Posterior cingulate gyrus (tissue), 11 donors: Measurements from ENCODE around the gene PRDM16.

Source experiments
- DNase-seq, 10 donors: peaks; one replicate each; pipeline versions ENCODE4 v3.0.0 to v3.0.0-alpha.2; 2020 to 2021; ENCODE audit warnings: mixed read lengths in 3 of 10
- intact Hi-C: fragments of 100-400 bp; cut with DNase I; formaldehyde crosslinking; loops from one replicate; pipeline ENCODE4 v1.15.1; 2023

PRDM16 gene

DNA sequence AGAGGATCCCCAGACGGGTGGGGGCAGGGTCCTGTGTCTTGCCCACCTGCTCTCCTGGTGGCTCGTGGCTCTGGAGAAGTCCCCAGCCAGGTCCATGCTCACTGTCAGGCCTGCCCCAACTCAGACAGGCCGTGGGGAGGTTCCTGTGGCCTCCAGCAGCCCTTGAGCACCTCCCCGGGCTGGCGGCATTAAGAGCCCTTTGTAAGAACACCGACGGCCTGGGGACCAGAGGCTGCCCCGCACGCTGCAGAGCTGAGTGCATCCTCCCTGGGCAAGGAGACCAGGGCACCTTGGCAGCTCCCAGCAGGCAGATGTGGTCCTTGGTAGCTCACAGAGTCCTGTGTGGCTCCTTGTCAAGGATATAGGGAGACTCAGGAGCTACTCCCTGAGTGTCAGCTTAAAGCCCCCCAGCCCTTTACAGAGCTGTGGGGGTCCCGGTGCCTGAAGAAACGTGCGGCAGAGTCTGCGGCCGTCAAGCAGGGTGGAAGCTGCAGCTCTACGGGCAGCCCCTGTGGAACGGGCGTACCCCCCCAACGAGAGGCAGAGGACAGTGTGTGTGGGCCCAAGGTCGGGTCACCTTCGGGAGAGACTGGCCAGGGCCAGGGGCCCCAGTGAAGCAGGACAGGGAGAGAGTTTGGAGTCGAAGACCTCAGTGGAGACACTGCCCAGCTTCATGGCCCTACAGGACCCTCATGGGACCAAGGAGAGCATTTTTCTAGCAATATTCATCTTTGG lies 118.6 kb downstream of the PRDM16 start:
- intact Hi-C loops, result no loop called here
- no peak for DNase-seq

DNA sequence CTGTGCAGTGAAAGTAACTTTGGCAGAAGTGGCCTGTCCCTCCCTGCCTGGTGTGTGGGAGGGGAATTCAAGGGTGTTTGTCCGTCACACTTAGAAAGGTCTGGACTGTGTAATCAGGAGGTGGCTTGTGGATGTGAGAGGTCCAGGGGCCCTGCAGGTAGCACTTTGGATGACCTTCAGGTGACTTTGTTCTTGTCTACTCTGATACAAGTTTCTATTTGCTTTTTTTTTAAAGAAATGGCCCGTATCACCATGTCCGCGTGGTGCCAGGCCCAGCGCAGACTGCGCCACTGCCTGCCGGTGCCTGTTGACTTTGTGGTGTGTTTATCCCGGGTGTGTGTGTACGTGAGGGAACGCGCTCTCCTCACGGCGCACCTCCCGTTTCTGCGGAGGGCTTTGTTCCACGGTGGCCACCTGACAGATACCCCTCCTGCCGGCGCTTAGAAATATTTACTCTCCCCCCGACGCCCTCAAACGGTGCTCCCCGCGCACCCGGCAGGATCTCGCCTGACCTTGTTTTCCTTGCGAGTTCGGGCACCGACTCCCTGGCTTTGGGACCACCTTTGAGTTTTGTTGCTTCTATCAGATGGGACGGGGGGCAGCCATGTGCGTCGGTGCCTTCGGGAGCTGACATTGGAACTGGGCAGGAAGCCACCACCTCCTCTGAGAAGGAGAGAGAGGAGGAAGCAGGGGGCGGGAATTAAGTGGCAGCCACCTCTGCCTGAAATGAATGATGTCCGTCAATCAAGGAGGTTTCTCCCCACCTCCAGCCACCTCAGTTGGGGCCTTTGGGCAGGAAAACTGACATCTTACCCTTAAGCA lies 119.4 kb downstream of the PRDM16 start:
- no peak for DNase-seq
- intact Hi-C loops, result no loop called here

DNA sequence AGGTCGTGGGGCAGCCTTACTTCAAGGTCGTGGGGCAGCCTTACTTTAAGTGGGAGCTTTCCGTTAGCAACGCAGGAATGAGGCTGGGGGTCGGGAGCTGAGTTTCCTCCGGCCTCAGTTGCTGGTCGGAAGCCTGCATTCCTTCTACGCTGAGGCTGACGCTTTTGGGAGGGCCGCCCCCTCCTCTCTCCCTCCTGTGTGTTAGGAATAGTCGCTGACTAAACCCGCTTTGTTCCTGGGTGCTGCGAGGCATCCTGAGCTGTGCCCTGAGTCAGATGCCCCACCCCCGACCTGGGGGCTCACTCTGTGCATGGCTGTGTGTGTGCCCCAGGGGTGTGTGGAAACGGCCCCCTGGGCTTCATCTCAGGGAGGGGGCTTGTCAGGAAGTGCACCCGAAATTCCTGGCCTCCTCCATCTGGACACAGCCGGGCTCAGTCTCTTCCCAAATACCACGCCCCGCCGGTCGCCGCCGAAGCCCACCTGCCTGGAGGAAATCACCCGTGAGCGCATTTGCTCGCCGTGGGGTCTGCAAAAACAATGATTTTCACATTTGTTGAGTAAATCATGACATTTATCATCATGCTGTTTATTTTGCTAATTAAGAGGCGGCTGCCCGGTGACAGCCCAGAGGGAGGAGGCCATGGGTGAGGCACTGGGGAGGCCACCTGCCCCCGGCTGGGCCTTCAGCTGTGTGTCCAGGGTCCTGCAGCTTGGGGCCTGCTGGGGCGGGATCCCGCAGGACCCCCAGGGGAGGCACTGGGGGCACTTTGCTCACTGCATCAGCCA lies 121.4 kb downstream of the PRDM16 start:
- intact Hi-C loops, result no loop called here
- no peak for DNase-seq

DNA sequence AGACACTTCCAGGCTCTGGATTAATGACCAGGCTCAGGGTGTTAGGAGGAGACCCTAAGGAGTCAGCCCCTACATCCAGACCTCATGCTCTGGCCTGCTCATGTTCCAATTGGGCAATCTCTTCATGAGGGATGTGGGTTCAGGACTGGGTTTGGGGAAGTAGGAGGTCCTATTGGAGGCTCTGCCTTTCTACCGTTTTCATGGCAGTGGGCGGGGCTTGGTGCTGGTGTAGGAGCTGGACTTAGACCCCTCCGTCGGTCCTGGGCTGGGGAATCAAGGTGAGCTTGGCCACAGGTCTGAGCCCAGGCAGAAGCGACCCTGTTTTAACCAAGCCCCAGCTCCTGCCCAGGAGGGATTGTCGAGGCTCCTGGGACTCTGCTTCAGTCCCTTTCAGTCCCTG lies 123.4 kb downstream of the PRDM16 start:
- intact Hi-C loops, result no loop called here
- DNase-seq, result no peak

DNA sequence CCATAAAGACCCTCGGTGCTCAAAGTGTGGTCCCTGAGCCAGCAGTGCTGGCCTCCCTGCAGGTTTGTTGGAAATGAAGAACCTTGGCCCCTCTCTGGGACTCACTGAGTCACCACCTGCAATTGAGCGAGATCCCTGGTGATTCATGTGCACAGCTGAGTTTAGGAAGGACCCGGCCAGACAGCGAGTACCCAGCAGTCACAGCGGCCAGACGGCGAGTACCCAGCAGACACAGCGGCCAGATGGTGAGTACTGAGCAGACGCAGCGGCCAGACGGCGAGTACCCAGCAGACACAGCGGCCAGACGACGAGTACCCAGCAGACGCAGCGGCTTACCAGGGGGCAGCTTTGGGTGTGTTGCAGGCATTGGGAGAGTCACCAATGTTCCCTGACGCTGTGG lies 123.8 kb downstream of the PRDM16 start:
- DNase-seq, result no peak
- intact Hi-C loops, result no loop called here

DNA sequence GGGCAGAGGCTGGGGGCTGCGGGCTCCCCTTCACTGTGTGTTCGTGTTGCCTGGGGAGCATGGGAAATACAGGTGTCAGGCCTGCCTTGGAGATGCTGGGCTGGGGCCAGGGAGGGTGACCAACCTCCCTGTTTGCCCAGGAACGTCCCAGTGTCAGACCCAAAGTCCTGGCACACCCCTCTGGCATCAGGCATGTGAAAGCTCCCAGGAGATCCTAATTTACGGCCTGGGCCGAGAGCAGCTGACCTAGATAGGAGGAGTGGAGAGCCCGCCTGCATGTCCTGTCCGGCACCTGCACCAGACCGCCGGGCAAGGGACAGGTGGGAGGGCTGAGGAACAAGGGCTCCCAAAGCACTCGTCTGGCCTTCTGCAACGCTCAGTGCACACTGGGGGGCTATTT lies 124.8 kb downstream of the PRDM16 start:
- DNase-seq, result no peak
- intact Hi-C loops, result no loop called here

DNA sequence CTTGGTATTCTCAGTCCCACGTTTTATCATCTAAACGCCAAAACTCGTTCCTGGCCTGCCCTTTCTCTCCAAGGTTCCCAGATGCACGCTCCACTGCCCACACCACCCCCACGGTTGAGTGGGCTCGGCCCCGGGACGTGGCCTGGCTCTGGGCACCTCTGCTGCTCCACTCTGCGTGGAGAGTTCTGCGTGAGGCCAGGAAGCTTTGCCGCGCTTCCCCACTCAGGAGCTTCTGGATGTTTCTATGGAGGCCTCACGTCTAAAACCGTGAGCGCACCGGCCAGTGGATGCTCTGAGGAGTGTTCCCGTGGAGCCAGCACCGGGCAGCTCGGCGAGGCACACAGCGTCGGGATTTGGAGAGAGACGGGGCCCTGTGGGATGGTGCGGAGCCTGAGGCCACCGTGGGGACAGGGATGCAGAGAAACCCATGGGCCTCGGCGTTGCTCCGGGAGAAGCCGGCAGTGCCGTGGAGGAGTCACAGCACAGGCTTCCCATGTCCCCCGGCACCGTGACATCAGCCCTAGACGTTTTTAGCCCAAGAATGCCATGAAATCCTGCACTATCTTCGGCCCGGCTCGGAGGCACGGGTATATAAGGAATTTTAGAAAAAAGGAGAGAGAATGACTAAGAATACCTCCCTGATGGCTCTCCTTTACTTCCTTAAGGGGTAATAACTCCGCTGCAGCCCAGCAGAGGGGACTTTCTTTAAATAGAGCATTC lies 125.9 kb downstream of the PRDM16 start:
- intact Hi-C loops, result no loop called here
- DNase-seq, result no peak

DNA sequence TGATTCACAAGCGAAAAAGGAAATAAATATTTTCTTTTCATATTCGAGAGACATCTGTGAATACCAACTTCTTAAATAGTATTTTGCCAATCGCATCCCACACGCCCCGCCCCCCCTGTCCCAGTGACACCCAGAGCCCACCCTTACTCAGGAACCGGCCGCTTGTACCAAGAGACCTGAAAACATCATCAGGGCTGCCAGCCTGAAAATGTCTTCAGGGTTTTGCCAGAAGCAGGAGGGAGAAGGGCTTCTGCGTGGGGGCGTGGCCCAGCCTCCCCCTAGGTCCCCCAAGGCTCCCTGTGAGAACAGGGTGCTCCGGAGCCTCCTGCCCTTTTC lies 126.4 kb downstream of the PRDM16 start:
- intact Hi-C loops, result no loop called here
- DNase-seq, result no peak

DNA sequence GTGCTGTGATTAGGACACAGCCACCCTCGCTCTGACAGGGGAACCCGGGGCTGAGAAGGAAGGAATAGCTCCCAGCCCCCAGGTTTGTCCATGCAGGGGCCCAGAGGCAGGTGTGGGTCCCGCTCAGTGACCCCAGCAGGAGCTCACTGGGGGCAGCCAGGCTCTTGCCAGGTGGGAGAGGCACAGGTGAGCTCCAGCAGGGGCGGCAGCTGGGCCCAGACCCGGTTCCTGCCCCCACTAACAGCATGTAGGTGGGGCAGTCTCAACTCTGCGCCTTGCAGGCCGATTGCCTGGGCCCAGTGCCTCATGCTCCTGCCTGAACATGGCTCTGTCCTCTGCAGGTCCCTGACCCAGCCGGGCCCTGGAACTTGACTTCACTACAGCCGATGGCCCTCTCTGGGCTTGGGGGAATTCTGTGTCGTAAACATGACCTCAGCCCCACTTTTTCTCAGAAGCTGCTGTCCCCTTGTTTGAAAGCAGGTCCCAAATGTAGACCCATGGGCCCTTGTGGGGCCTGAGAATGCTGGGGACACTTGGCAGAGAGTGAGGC lies 127.0 kb downstream of the PRDM16 start:
- intact Hi-C loops, result no loop called here
- no peak for DNase-seq

DNA sequence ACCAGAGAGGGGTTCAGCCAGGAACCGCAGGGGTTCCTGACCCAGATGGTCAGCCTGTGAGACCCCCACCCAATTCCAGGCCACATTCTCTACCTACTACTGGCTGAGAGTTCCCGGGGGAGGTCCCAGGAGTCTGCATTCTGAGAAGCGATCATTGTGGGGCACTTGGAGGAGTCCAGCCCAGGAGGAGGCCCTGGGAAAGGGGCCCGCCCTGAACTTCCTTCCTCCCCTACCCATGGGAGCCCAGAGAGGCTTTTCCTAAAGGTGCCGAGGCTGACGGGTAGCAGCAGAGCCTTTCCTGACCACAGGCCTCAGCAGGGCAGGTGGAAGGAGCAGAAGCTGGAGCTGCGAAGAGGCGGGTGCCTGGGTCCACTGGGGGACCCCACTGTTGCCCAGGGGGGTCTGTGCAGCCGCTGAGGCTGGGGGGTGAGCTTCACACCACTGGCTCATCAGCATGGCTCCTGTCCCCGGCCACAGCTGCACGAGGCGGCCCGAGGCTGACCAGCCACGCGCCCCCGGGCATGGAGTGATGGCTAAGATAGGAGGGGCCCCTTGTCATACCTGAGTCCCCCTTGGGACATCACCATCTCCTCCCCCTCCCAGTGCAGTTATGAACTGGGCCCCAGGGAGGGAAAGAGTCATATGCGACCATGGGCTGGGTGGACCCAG lies 127.7 kb downstream of the PRDM16 start:
- intact Hi-C loops, result no loop called here
- no peak for DNase-seq

DNA sequence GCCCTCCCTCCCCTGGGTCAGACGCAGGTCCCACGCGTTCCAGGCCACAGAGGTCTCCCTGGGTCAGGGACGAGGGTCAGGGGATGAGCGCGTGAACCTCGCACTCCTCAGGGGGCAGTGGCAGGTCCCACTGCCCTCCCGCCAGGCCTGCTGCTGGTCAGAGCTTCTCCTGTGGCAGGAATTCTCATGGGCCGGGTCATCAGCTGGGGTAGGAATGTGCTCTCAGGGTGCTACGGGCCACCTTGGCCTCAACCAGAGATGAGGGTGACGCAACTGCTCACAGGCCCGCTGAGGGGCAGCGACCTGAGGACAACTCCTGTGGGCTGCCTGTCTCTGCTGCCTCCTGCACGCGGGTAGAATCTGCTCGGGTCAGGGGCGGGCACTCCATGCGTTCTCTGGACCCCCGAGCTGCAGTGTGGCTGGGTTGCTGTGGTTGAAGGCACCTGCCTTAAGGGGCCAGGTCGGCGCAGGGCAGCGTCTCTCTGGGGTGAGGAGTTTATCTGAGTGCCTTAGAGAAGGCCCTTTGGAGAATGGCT lies 128.8 kb downstream of the PRDM16 start:
- DNase-seq, result no peak
- intact Hi-C loops, result no loop called here

DNA sequence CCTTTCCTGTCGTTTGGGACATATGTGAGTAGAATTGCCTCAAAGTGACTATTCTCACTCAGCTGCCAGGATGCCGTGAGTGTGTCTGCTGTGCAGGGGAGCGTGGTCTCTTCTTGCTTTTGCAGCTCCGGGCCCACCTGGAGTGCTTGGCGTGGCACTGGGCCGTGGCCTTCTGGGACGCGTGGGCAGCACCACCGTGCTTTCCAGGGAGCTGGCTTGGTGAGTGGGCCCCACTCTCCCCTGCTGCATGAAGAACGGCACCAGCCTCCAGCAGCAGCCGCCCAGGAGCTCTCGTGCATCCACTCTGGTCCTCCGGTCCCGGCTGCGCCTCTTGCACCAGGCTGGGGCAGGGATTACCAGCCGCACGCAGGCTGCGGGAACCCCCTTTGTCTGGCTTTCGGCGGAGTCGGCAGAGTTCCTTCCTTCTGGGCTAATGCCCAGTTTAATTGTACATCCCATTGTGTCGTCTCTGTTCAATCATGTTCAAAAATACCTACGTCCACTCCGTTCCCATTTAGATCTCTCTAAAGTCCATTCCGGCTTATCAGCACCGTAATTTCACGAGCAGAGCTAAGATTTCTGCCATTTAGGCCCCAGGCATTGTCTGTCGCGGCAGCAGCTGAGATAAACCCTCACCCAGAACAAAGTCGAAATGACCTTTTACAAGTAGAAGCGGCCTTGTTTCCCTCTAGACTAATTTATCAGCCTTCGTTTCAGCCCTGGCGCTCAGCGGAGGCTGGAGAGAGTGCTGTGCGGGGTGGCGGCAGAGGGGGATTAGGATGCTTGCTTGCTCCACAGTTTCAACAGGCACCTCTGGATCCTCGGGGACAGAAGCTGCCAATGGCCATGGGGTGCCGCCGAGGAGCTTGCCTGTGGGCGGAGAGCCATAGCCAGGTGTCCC lies 129.6 kb downstream of the PRDM16 start:
- intact Hi-C loops, result no loop called here
- DNase-seq, result no peak

DNA sequence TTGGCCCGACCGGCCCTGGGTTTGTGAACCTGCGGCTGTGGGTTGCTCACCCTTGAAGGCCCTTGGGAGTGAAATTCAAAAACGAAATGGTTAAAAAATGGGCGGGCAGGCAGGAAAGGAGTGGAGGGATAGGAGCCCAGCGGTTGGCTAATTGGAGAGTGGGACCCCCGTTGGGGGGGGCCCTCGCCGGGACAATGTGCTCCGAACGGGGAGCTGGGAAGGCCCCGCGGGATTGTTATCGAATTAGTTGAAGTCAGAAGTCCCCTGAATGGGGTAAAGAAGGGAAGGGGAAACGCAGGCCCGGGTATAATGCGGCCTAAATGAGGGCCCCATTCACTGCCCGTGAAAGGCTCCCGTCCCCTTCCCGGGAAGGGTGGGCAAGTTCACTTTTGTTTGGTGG lies 135.7 kb downstream of the PRDM16 start:
- intact Hi-C loops, result no loop called here
- no peak for DNase-seq

DNA sequence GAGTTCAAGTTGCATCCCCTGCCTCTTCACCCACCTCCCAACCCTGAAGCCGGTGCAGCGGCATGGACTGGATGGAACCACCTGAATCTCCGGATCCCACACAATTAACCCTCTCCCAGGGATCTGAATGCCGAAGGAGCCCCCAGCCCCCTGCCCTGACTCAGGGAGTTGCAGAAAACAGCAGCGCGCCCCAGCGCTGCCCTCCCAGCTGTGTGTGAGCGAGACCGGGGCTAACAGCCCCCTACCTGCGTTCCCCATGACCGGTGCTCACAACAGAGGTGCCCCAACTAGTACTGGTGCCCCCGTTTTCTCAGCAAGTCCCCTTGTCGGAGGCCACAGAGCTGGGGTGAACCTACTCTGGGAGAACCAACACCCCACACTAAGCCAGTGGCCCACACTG lies 136.8 kb downstream of the PRDM16 start:
- intact Hi-C loops, result no loop called here
- no peak for DNase-seq

DNA sequence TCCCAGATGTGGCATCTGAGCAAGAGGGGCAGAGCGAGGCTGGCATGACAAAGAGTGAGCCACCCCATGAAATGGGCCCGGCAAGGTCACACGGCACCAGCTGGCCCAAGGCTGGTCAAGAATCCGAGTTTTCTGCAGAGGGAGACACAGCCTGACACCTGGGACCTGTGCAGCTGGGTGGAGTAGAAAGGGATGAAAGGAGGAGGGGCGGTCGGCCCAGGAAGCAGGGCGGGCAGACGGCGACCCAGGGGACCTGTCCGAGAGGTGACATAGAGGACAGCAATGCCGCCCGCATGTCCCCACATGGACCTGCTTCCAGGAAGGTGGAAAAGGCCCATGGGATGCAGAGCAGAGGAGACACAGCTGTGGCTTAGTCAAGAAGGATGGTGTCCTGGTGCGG lies 137.7 kb downstream of the PRDM16 start:
- intact Hi-C loops, result no loop called here
- DNase-seq, result no peak

DNA sequence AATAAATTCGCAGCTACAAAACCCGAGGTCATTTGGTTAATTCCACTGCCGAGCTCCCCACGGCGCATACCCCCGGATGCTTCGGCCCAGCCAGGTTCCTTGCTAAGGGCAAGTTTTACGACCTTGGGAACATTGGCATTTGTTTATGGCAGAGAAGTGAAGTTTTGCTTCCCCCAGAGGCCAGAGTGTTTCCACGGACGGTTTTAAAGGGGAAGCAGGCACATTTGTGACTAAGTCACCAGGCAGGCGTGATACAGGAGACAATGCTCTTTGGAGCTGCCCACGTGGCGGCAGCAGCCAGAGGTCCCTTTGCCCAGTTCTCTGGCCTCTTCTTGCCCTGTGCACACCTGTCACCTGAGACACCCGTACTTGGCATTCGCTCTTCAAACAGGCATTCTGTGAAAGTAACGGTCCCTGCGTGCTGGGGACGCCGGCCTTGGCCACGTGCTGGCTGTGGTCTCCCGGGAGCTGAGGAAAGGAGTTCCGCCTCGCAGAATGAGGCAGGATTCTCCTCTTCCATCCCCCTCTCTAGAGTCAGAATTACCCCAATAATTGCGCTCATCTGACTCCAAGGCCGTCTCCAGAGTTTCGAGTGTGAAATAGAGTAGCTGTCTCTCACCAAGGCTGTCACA lies 138.3 kb downstream of the PRDM16 start:
- intact Hi-C loops, result no loop called here
- no peak for DNase-seq

DNA sequence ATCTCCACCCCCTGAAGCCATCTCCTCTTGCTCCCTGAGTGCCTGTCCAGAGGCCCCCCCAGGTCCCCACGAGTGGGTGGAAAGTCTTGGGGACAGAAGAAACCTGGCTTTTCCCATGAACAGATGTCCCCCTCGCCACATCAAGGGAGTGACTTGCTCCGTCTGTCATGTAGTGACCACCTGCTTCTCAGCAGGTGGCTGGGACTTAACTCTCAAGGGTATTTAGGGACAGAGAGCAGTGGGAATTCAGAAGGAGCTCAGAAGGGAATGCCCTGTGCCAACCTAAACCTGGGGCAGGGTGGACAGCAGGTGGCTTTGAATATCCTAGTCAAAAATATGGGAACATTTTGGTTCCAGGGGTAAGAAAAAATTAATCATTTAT lies 139.8 kb downstream of the PRDM16 start:
- DNase-seq, result no peak
- intact Hi-C loops, result no loop called here

DNA sequence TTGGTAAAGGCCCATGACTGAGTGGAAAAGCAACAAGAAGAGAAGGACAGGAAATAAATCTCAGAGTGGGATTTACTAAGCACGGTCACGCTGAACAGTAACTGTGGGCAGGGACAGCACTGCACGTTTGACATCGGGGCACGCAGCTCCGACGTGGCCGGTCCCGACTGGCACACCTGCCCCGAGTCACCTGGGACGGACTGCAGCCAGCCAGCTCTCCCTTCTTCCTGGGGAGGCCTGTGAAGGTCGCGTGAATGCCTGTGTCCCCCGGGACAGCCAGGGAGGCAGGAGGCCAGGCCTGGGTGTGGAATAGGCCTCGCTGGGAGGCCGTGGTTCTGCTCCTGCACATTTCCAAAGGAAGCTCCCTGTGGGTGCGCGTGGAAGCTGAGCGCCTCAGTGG lies 140.2 kb downstream of the PRDM16 start:
- no peak for DNase-seq
- intact Hi-C loops, result no loop called here
